Measurements from ENCODE around the gene FANCF. TPM values are rescaled to one million over a fixed set of nuclear protein-coding genes. Genes with fewer than 3 reads are reported as not detected.
"Not testable (repeated sequence)": the region's sequence is repeated elsewhere in the genome, so short reads cannot be mapped to it uniquely, and the experiment has no call there.

FANCF gene
- total RNA-seq, 1 donor from 2014 or later = 8.6 TPM

- intact Hi-C loops (cut with DNase I) = no loop called here
- Histone ChIP-seq H3K4me1 (no peaks in the 10 kb centered on the region), H3K36me3 (no peaks in the 10 kb centered on the region), H3K27me3 (ENCODE audit: low read depth) (no peaks in the 10 kb centered on the region), H3K4me3 (no peak overlapping the region), H3K9me3 (no peaks in the 10 kb centered on the region), H3K27ac (no peak overlapping the region)
- no peak for TF ChIP-seq CTCF (IDR thresholded peaks at IDR 0.05)
- ATAC-seq (no peak), DNase-seq (no peak)
Measured at GRCh38 chr11:22656130-22656529, 30.5 kb upstream of the FANCF start.

GRCh38 chr11:22652346-22652745 is 26.7 kb upstream of the FANCF start:
- intact Hi-C loops (cut with DNase I); ATAC-seq; H3K9me3 ChIP-seq; H3K4me1 ChIP-seq; H3K4me3 ChIP-seq; DNase-seq; H3K27me3 ChIP-seq (ENCODE audit: low read depth); H3K27ac ChIP-seq; H3K36me3 ChIP-seq: not testable (repeated sequence)

- no peak overlapping the region for H3K4me3 ChIP-seq
- H3K36me3 ChIP-seq = no peaks in the 10 kb centered on the region
- no peak overlapping the region for H3K27ac ChIP-seq
- H3K4me1 ChIP-seq = no peaks in the 10 kb centered on the region
- TF ChIP-seq CTCF (IDR thresholded peaks at IDR 0.05) = no peak
- intact Hi-C loops (cut with DNase I) = no loop called here
- DNase-seq (no peak), ATAC-seq (no peak)
- no peaks in the 10 kb centered on the region for H3K9me3 ChIP-seq
- H3K27me3 ChIP-seq (ENCODE audit: low read depth) = no peaks in the 10 kb centered on the region
Measured at GRCh38 chr11:22641559-22641958, 15.9 kb upstream of the FANCF start.

- no peak for TF ChIP-seq CTCF (IDR thresholded peaks at IDR 0.05)
- no peaks in the 10 kb centered on the region for H3K27me3 ChIP-seq (ENCODE audit: low read depth)
- no peak for ATAC-seq
- H3K4me3 ChIP-seq = no peak overlapping the region
- no peak overlapping the region for H3K27ac ChIP-seq
- H3K4me1 ChIP-seq = no peaks in the 10 kb centered on the region
- H3K36me3 ChIP-seq = no peaks in the 10 kb centered on the region
- DNase-seq = no peak
- H3K9me3 ChIP-seq = no peaks in the 10 kb centered on the region
- intact Hi-C loops (cut with DNase I) = no loop called here
Measured at GRCh38 chr11:22640862-22641261, 15.2 kb upstream of the FANCF start.

GRCh38 chr11:22635689-22636088 is 10.1 kb upstream of the FANCF start:
- Histone ChIP-seq H3K27ac (no peak overlapping the region), H3K27me3 (ENCODE audit: low read depth) (no peaks in the 10 kb centered on the region), H3K4me3 (no peak overlapping the region), H3K9me3 (no peaks in the 10 kb centered on the region), H3K36me3 (no peaks in the 10 kb centered on the region), H3K4me1 (no peaks in the 10 kb centered on the region)
- no peak for TF ChIP-seq CTCF (IDR thresholded peaks at IDR 0.05)
- ATAC-seq = peak in 1 of 2 donors; percentile 7
- no peak for DNase-seq
- intact Hi-C loops (cut with DNase I) = no loop called here

GRCh38 chr11:22634897-22635629 is 9.4 kb upstream of the FANCF start:
- DNase-seq = no peak
- intact Hi-C loops (cut with DNase I) = no loop called here
- no peak for ATAC-seq
- Histone ChIP-seq H3K27me3 (ENCODE audit: low read depth) (no peaks in the 10 kb centered on the region), H3K4me3 (no peak overlapping the region), H3K36me3 (no peaks in the 10 kb centered on the region), H3K4me1 (no peaks in the 10 kb centered on the region), H3K9me3 (no peaks in the 10 kb centered on the region), H3K27ac (no peak overlapping the region)
- no peak for TF ChIP-seq CTCF (IDR thresholded peaks at IDR 0.05)
